K562 (cell line): Measurements from ENCODE around the gene FGG. TPM values are rescaled to one million over a fixed set of nuclear protein-coding genes. Genes with fewer than 3 reads are reported as not detected.

ENCODE experiments used
- ATAC-seq: fragments of 200-7000 bp; cut with Tn5 transposase; 3 replicates; pipeline ENCODE4 v1.9.1; 2020; ENCODE audit warnings: moderate library complexity
- BruUV-seq: library from RNA; stranded (reverse); fragments of 400-500 nt; replicated peaks from 2 replicates; lab custom pipeline; 2021; lab: Mats Ljungman, UMichigan
- CTCF ChIA-PET: fragments of 300-600 bp; formaldehyde crosslinking; extraction: SDS; loops from one replicate; lab custom pipeline; 2021; ENCODE audit warnings: low intra/inter-chr PET ratio; lab: Yijun Ruan, JAX
- POLR2A ChIA-PET: fragments of 300-600, 350-650 bp; sonication (Branson Sonifier 250); formaldehyde crosslinking; extraction: SDS; loops from one replicate; lab custom pipeline; 2021; ENCODE audit warnings: antibody characterized with exemption, inconsistent platforms; lab: Yijun Ruan, JAX
- DNase-seq, 4 experiments: peaks; one replicate each; pipeline versions ENCODE4 v3.0.0 to v3.0.0-alpha.2; 2011 to 2018; ENCODE audit warnings: low spot score in 3 of 4, mixed read lengths in 3 of 4; ENCODE audit errors: extremely low read depth in 1 of 4
- FAIRE-seq: peaks from 2 replicates; lab custom pipeline; 2011; peaks lifted over from hg19 to GRCh38; lab: Jason Lieb, UNC
- H2AFZ ChIP-seq: 2 replicates; pipeline ENCODE4 v1.6.0; 2011; ENCODE audit warnings: low read depth, low read length, control low read depth, inconsistent platforms
- H3K27ac ChIP-seq: fragments of 200-600 bp; 3 replicates; pipeline ENCODE4 v1.8.0; 2011; ENCODE audit warnings: low read depth, mild to moderate bottlenecking, control low read depth, inconsistent platforms, low read length, moderate library complexity, mixed read lengths; ENCODE audit errors: extremely low read depth
- H3K27me3 ChIP-seq, 2 experiments: fragments of 300-600 bp in 1 of 2; 2 replicates in 1 of 2; 3 replicates in 1 of 2; pipeline versions ENCODE4 v1.6.0 to v1.8.0; 2011; ENCODE audit warnings: inconsistent platforms in 2 of 2, low read length in 2 of 2, mild to moderate bottlenecking in 1 of 2, mixed read lengths in 1 of 2, moderate library complexity in 1 of 2; ENCODE audit not compliant: control insufficient read depth in 2 of 2, insufficient read depth in 2 of 2
- H3K36me3 ChIP-seq: fragments of 300-600 bp; 3 replicates; pipeline ENCODE4 v1.8.0; 2011; ENCODE audit warnings: mild to moderate bottlenecking, low read length, inconsistent platforms; ENCODE audit not compliant: control insufficient read depth, insufficient read depth
- H3K4me1 ChIP-seq, 2 experiments: fragments of 200-600 bp in 1 of 2; replicated peaks in 1 of 2; 2 replicates in 1 of 2; 3 replicates in 1 of 2; pipeline versions ENCODE4 v1.5.1 to v1.8.0; 2011; ENCODE audit warnings: inconsistent platforms in 2 of 2, low read length in 2 of 2, mild to moderate bottlenecking in 1 of 2, mixed read lengths in 1 of 2, moderate library complexity in 1 of 2; ENCODE audit not compliant: control insufficient read depth in 2 of 2, insufficient read depth in 2 of 2
- H3K4me2 ChIP-seq: 2 replicates; pipeline ENCODE4 v1.6.1; 2011; ENCODE audit warnings: low read length, control low read depth, inconsistent platforms, mixed read lengths; ENCODE audit not compliant: insufficient read depth
- H3K4me3 ChIP-seq: fragments of 200-600 bp; sonication (generic), shearing (Covaris generic); 2 replicates; pipeline ENCODE4 v1.5.1; 2016; ENCODE audit warnings: control low read depth, inconsistent platforms
- H3K79me2 ChIP-seq: fragments of 200-600 bp; 3 replicates; pipeline ENCODE4 v1.8.0; 2011; ENCODE audit warnings: low read length, inconsistent platforms; ENCODE audit not compliant: control insufficient read depth, insufficient read depth
- H3K9ac ChIP-seq, 2 experiments: 2 replicates each; pipeline versions ENCODE4 v1.6.0 to v1.6.1; 2011; ENCODE audit warnings: low read depth in 2 of 2, low read length in 2 of 2, control low read depth in 1 of 2, inconsistent platforms in 1 of 2, mild to moderate bottlenecking in 1 of 2, mixed read lengths in 1 of 2; ENCODE audit not compliant: insufficient read depth in 1 of 2
- H3K9me1 ChIP-seq: one replicate; pipeline ENCODE4 v1.6.0; 2011; ENCODE audit warnings: inconsistent platforms, mild to moderate bottlenecking, low read length, moderate library complexity; ENCODE audit not compliant: control insufficient read depth, insufficient read depth
- H3K9me3 ChIP-seq: replicated peaks from 2 replicates; pipeline ENCODE4 v1.5.1; 2011; ENCODE audit warnings: low read depth, low read length, inconsistent platforms; ENCODE audit not compliant: control insufficient read depth, insufficient read depth
- H4K20me1 ChIP-seq: replicated peaks from 2 replicates; pipeline ENCODE4 v1.6.1; 2011; ENCODE audit warnings: low read length, inconsistent platforms, mixed read lengths; ENCODE audit not compliant: control insufficient read depth, insufficient read depth
- CEBPB ChIP-seq: fragments of 450-650 bp; IDR thresholded peaks from 2 replicates; pipeline ENCODE4 v1.6.1; 2016; ENCODE audit warnings: missing genetic modification characterization, missing compliant biosample characterization
- COPS2 ChIP-seq: fragments of 450-650 bp; conservative IDR thresholded peaks from 2 replicates; pipeline ENCODE4 v1.6.1; 2016; ENCODE audit warnings: mild to moderate bottlenecking, moderate library complexity
- HDAC1 ChIP-seq, 2 experiments: fragments of 450-650 bp; IDR thresholded peaks; 2 replicates each; pipeline ENCODE4 v1.6.1; 2016 to 2017; ENCODE audit warnings: inconsistent platforms in 1 of 2, mild to moderate bottlenecking in 1 of 2, moderate library complexity in 1 of 2
- RAD21 ChIP-seq, 2 experiments: fragments of 250-450 bp in 1 of 2; fragments of 450-650 bp in 1 of 2; sonication (Bioruptor Pico) in 1 of 2; formaldehyde crosslinking in 1 of 2; IDR thresholded peaks in 1 of 2; conservative IDR thresholded peaks in 1 of 2; 2 replicates each; pipeline versions ENCODE4 v1.4.0 to v1.8.0; 2020 to 2022; ENCODE audit warnings: mild to moderate bottlenecking in 2 of 2, moderate library complexity in 1 of 2
- STAT5B ChIP-seq: fragments of 250-450 bp; sonication (Bioruptor Pico); IDR thresholded peaks from 2 replicates; pipeline ENCODE4 v1.8.0; 2021; ENCODE audit warnings: mild to moderate bottlenecking, inconsistent platforms
- TBP ChIP-seq: optimal IDR thresholded peaks from 2 replicates; pipeline ENCODE3; 2011; ENCODE audit warnings: low read depth, low read length, improper control_type of control experiment
- TRIM24 ChIP-seq, 2 experiments: fragments of 450-650 bp; IDR thresholded peaks; 2 replicates each; pipeline ENCODE4 v1.6.1; 2016
- YY1 ChIP-seq, 3 experiments: IDR thresholded peaks; 2 replicates each; pipeline ENCODE4 v1.6.1; 2011; ENCODE audit warnings: low read length in 2 of 3, mild to moderate bottlenecking in 2 of 3, moderate library complexity in 2 of 3, borderline replicate concordance in 1 of 3, control low read depth in 1 of 3, low read depth in 1 of 3; ENCODE audit not compliant: insufficient read depth in 3 of 3, insufficient replicate concordance in 2 of 3, control insufficient read depth in 1 of 3, insufficient read length in 1 of 3; ENCODE audit errors: extremely low read depth in 1 of 3
- ZNF79 ChIP-seq: fragments of 250-450 bp; sonication (Bioruptor Pico); IDR thresholded peaks from 2 replicates; pipeline ENCODE4 v1.4.0; 2020; ENCODE audit warnings: low read depth, mild to moderate bottlenecking, moderate library complexity
- WGBS: fragments of 100-300 bp; shearing (Covaris generic); methylation state at CpG from one replicate; pipeline ENCODE4 v1.1.6; 2016; ENCODE audit warnings: low coverage, mixed read lengths; ENCODE audit not compliant: insufficient coverage; ENCODE audit errors: missing lambda C conversion rate; 5-methylcytosine and 5-hydroxymethylcytosine counted together
- in situ Hi-C: fragments of 300-500 bp; cut with MboI; formaldehyde crosslinking; loops from 4 replicates; pipeline ENCODE4 v1.15.0; 2018; ENCODE audit warnings: inconsistent platforms, mixed read lengths
- intact Hi-C: fragments of 100-400 bp; cut with micrococcal nuclease; formaldehyde crosslinking; loops from 2 replicates; pipeline ENCODE4 v1.14.2; 2022
- polyA plus RNA-seq, 8 experiments: library from polyadenylated mRNA; depleted of rRNA in 4 of 8; stranded (reverse) in 5 of 8; unstranded in 3 of 8; fragments of >200 nt; fragmentation: Nextera tagmentation in 2 of 8; fragmentation: Illumina TruSeq in 1 of 8; extraction: Ambion mirVana in 2 of 8; extraction: Trizol in 1 of 8; gene quantifications; 2 replicates each; pipeline versions ENCODE4 v1.2.1 to v1.2.3, GENCODE V29; 2011 to 2014; ENCODE audit warnings: inconsistent platforms in 1 of 8, missing spikeins in 1 of 8
- total RNA-seq, 7 experiments: library from RNA; depleted of rRNA in 6 of 7; stranded (reverse); fragments of >200 nt in 6 of 7; fragmentation: Illumina TruSeq in 2 of 7; extraction: Trizol in 2 of 7; gene quantifications; 2 replicates each; pipeline versions ENCODE4 v1.2.1 to v1.2.3, GENCODE V29; 2011 to 2021; ENCODE audit warnings: low replicate concordance in 1 of 7

Gene FGG
- total and polyA plus RNA-seq, 9 of the 15 experiments (the other 6 are each of a cell fraction or from before 2014, with no cell fraction given), result 0.08 to 2.2 (median 0.33) TPM; not detected in 2

- Histone ChIP-seq H3K9ac (no peak overlapping the region), H4K20me1 (no peaks in the 10 kb centered on the region), H3K4me1 (no peaks in the 10 kb centered on the region; a peak in 1 of 5 replicates), H3K27me3 (0 out of 5 replicates have a peak, but pooled peaks cover 0 to 2% of the 10 kb centered on the region in 2 experiments), H3K9me3 (no peaks in the 10 kb centered on the region), H3K4me3 (no peak overlapping the region), H3K9me1 (no peaks in the 10 kb centered on the region), H2AFZ (peak overlapping the region; percentile 75), H3K4me2 (no peak overlapping the region), H3K79me2 (no peaks in the 10 kb centered on the region), H3K27ac (no peak overlapping the region), H3K36me3 (no peaks in the 10 kb centered on the region)
- DNase-seq, result no peak
- ChIA-PET CTCF (no interaction called here), POLR2A (no interaction called here)
- no peak for FAIRE-seq
- no peak for ATAC-seq
- BruUV-seq, result no TSS peak
- TF ChIP-seq CEBPB (tag) (no peak), TBP (no peak), TRIM24 (IDR thresholded peaks at IDR 0.05) (no peak), COPS2 (no peak), ZNF79 (no peak), STAT5B (CRISPR knock-in tag) (no peak)
- in situ Hi-C loops, result no loop called here
- 35% methylated on average over 10 of the region's 10 CpGs for WGBS
- intact Hi-C loops, result no loop called here
Measured at GRCh38 chr4:154585369-154586018, 27.0 kb downstream of the FGG start.

- DNase-seq (no peak), ATAC-seq (no peak), FAIRE-seq (no peak)
- POLR2A ChIA-PET, result no interaction called here
- Histone ChIP-seq H3K9me1 (no peaks in the 10 kb centered on the region), H3K27ac (no peak overlapping the region), H3K79me2 (no peaks in the 10 kb centered on the region), H3K9ac (no peak overlapping the region), H3K36me3 (no peaks in the 10 kb centered on the region), H3K27me3 (0 out of 5 replicates have a peak, but pooled peaks cover 0 to 2% of the 10 kb centered on the region in 2 experiments), H3K4me2 (no peak overlapping the region), H4K20me1 (no peaks in the 10 kb centered on the region), H3K9me3 (no peaks in the 10 kb centered on the region), H3K4me3 (no peak overlapping the region), H2AFZ (peak overlapping the region; percentile 43; the same call in 1 of the 2 replicates), H3K4me1 (no peaks in the 10 kb centered on the region; a peak in 1 of 5 replicates)
- no TSS peak for BruUV-seq
- in situ Hi-C loops (no loop called here), intact Hi-C loops (no loop called here)
- CTCF ChIA-PET, result no interaction called here
- WGBS, result 20% methylated on average over 5 of the region's 5 CpGs
- TF ChIP-seq RAD21 (CRISPR knock-in tag; conservative IDR thresholded peaks at IDR 0.05 in 1 of 2, IDR thresholded peaks at IDR 0.05 in 1 of 2) (no peak), YY1 (IDR thresholded peaks at IDR 0.05; ENCODE audit: borderline replicate concordance in 1 of 3, control insufficient read depth in 1 of 3, extremely low read depth in 1 of 3, insufficient read depth in 3 of 3, insufficient read length in 1 of 3, insufficient replicate concordance in 2 of 3, low read depth in 1 of 3, low read length in 2 of 3) (no peak), HDAC1 (IDR thresholded peaks at IDR 0.05) (no peak)
Measured at GRCh38 chr4:154584259-154584658, 28.2 kb downstream of the FGG start.
